ENCODE measurements around the gene OR2T10. TPM values are rescaled to one million over a fixed set of nuclear protein-coding genes. Genes with fewer than 3 reads are reported as not detected.

The OR2T10 gene, protein sequence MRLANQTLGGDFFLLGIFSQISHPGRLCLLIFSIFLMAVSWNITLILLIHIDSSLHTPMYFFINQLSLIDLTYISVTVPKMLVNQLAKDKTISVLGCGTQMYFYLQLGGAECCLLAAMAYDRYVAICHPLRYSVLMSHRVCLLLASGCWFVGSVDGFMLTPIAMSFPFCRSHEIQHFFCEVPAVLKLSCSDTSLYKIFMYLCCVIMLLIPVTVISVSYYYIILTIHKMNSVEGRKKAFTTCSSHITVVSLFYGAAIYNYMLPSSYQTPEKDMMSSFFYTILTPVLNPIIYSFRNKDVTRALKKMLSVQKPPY
- not detected in 5 replicates for total RNA-seq (2022; extraction: Qiagen RNA extraction)

DNA sequence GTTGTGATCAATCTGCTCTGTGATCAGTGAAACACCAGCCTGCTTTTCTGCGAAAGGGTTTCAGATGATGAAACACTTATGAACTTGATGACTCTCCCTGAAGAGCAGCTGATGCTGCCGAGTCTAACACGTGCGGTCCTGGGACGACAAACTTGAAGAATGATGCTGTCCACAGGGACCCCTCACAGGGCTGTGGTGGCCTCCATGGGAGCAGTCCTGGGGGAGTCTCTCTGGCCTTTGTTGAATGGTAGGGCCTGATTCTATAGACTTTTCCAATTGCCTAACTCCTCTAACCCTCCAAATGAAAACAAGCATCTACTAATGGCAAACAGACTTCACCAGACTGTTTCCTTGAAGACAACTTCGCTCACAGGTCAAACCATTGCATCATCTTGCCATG lies at the start of gene OR2T10:
OR2T10 (minus strand) TSS at position 112 of the 400 bp plus-strand sequence. CDS start 3,932 bp downstream, outside the sequence.

DNA sequence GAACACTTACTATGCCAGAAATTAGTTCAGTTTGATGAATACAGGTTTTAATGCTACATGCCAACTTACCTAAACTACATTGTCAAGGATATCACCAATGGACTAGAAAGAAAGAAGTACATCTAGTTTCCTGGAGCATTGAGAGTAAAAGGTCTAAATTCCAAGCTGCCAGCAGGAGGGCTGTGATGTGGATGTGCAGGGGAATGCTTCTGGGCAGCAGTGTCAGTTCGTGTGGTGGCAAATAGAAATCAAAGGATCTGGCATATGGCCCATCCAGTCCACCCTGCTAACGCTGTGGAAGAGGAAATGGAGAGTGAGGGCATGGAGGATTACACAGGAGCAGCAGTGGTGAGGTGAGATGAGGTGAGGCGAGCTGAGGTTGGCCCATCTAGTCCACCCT lies 47.7 kb upstream of the OR2T10 start, which contains the start of gene OR2T35:
OR2T35 (minus strand) TSS at position 101 of the 400 bp plus-strand sequence. CDS start 6,020 bp downstream, outside the sequence.

DNA sequence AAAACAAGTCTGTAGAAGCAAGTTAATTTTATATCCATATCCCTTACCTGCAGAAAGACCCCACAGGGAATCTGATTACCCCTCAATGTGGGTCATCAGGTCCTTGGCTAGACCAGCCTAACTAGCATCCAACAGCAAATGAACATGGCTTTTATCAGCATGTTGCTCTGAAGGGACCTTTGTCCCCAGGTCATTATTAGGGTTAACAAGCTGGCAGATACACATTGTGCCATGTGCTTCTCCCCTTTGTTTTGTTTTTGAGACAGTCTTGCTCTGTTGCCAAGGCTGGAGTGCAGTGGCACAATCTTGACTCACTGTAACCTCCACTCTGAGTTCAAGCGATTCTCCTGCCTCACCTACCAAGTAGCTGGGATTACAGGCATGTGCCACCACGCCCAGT lies 37.5 kb upstream of the OR2T10 start, which contains the start of gene OR2T11:
OR2T11 (minus strand) TSS at position 101 of the 400 bp plus-strand sequence. CDS start 7,963 bp downstream, outside the sequence.

DNA sequence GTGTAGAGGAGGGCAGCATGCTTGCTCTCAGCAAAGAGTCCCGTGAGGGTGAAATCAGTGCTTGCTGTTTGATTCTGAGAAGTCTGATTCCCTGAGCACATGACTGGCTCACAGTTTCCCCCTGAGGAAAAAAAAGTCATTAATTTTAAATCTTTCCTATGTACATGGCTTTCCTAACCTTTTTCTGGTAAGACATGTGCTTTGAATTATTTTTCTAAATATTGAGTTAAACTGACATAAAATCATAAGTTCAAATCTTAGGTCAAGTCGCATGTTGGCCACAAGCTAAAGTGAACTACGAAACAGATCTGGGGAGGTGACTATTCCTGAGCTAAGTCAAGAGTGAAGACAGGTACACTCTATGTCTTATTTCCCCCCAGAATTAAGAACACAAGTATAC lies 22.8 kb downstream of the OR2T10 start, which contains the start of gene OR2T34:
OR2T34 (minus strand) TSS at position 101 of the 400 bp plus-strand sequence; CDS start at position 101, 0 bp downstream.

DNA sequence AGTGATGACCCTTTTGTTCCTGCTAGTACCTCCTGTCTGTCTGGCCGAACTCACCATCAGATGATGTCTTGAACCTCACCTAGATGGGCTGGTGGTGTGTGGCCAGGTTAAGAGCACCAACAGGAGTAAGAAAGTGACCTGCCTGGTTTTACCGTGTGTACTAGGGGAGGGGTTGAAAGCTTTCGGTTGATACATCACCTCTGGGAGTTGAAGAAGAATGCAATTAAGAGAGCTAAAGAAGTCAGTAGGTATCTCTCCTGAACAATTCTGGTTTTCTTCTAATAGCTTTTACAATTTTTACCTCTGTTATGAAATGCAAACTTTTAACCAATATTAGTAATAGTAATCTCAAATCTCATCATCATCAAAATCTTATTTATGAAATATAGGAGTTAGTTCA lies 34.8 kb downstream of the OR2T10 start, which contains the start of gene OR2T29:
OR2T29 (minus strand) TSS at position 101 of the 400 bp plus-strand sequence. CDS start 3,281 bp downstream, outside the sequence.

Other genes with a start within 250 kb of the OR2T10 start
- gene OR14C36, start 248.9 kb downstream of the OR2T10 start, total RNA-seq (2022; extraction: Qiagen RNA extraction) = not detected in 5 replicates
- not detected in 5 replicates for gene OR2T4, start 236.0 kb downstream of the OR2T10 start, total RNA-seq (2022; extraction: Qiagen RNA extraction)
- not detected in 5 replicates for gene OR2T6, start 222.0 kb downstream of the OR2T10 start, total RNA-seq (2022; extraction: Qiagen RNA extraction)
- not detected in 5 replicates for gene OR2T1, start 194.7 kb downstream of the OR2T10 start, total RNA-seq (2022; extraction: Qiagen RNA extraction)
- not detected in 5 replicates for gene OR2T2, start 152.1 kb downstream of the OR2T10 start, total RNA-seq (2022; extraction: Qiagen RNA extraction)
- gene OR2T3, start 124.3 kb downstream of the OR2T10 start, total RNA-seq (2022; extraction: Qiagen RNA extraction) = not detected in 5 replicates
- gene OR2T5, start 109.1 kb downstream of the OR2T10 start, total RNA-seq (2022; extraction: Qiagen RNA extraction) = not detected in 5 replicates
- not detected in 5 replicates for gene OR2G6, start 89.6 kb downstream of the OR2T10 start, total RNA-seq (2022; extraction: Qiagen RNA extraction)
- not detected in 5 replicates for gene OR2T29, start 34.9 kb downstream of the OR2T10 start, total RNA-seq (2022; extraction: Qiagen RNA extraction)
- not detected in 5 replicates for gene OR2T34, start 22.9 kb downstream of the OR2T10 start, total RNA-seq (2022; extraction: Qiagen RNA extraction)
- not detected in 5 replicates for gene OR2T11, start 37.4 kb upstream of the OR2T10 start, total RNA-seq (2022; extraction: Qiagen RNA extraction)
- gene OR2T35, start 47.6 kb upstream of the OR2T10 start, total RNA-seq (2022; extraction: Qiagen RNA extraction) = not detected in 5 replicates
- not detected in 5 replicates for gene OR2T27, start 57.8 kb upstream of the OR2T10 start, total RNA-seq (2022; extraction: Qiagen RNA extraction)
- gene OR14I1, start 105.1 kb upstream of the OR2T10 start, total RNA-seq (2022; extraction: Qiagen RNA extraction) = not detected in 5 replicates
- gene LYPD8, start 158.1 kb upstream of the OR2T10 start, total RNA-seq (2022; extraction: Qiagen RNA extraction) = 0.08 to 0.12 TPM (median 0.11 TPM) in 4 of 5 replicates, not detected in the other
- 16.8 to 25.6 TPM (median 22.6 TPM) in 5 replicates for gene SH3BP5L, start 228.2 kb upstream of the OR2T10 start, total RNA-seq (2022; extraction: Qiagen RNA extraction)
- gene ZNF672, start 240.5 kb upstream of the OR2T10 start, total RNA-seq (2022; extraction: Qiagen RNA extraction) = 13.6 to 19.5 TPM (median 17.6 TPM) in 5 replicates